ENCODE data around the gene CIAO3.
A peak's percentile ranks its signal among the peaks of the same experiment; 100 is the strongest.

The CIAO3 gene

GRCh38 chr16:788399-789126, 47.8 kb upstream of the CIAO3 start, which contains the start of gene CHTF18 (continued):
- no peak for TF ChIP-seq ZBTB48 (tag by site-specific recombination; IDR thresholded peaks at IDR 0.05)
- TF ChIP-seq ZNF174 (tag by site-specific recombination; IDR thresholded peaks at IDR 0.05) = no peak
- TF ChIP-seq ZNF791 (tag by site-specific recombination; IDR thresholded peaks at IDR 0.05) = no peak
- no peak for TF ChIP-seq ZNF10 (tag by site-specific recombination; IDR thresholded peaks at IDR 0.05)
- no peak for TF ChIP-seq ZSCAN16 (tag by site-specific recombination; IDR thresholded peaks at IDR 0.05)
- no peak for TF ChIP-seq ZNF658 (tag by site-specific recombination; IDR thresholded peaks at IDR 0.05)
- no peak for TF ChIP-seq ZNF354C (tag by site-specific recombination; IDR thresholded peaks at IDR 0.05; ENCODE audit: borderline replicate concordance, low read depth)
- TF ChIP-seq ZNF621 (tag by site-specific recombination; IDR thresholded peaks at IDR 0.05) = no peak
- TF ChIP-seq ZNF654 (tag by site-specific recombination; IDR thresholded peaks at IDR 0.05; ENCODE audit: low read depth) = no peak
- TF ChIP-seq KLF10 (tag by site-specific recombination; IDR thresholded peaks at IDR 0.05) = peak; percentile 46; the same call in 1 of the 2 replicates
- peak; percentile 85 for TF ChIP-seq ZEB2 (tag by site-specific recombination; IDR thresholded peaks at IDR 0.05)
- TF ChIP-seq SALL2 (tag by site-specific recombination; IDR thresholded peaks at IDR 0.05; ENCODE audit: borderline replicate concordance) = no peak
- no peak for TF ChIP-seq ZNF280D (tag by site-specific recombination; IDR thresholded peaks at IDR 0.05)
- no peak for TF ChIP-seq ZNF184 (tag by site-specific recombination; IDR thresholded peaks at IDR 0.05)
- no peak for TF ChIP-seq ZNF157 (tag by site-specific recombination; IDR thresholded peaks at IDR 0.05)
- TF ChIP-seq ZSCAN5A (tag by site-specific recombination; IDR thresholded peaks at IDR 0.05) = peak; percentile 88; the same call in 1 of the 2 replicates
- TF ChIP-seq HOXD13 (CRISPR knock-in tag; IDR thresholded peaks at IDR 0.05; ENCODE audit: borderline replicate concordance) = no peak
- no peak for TF ChIP-seq ZFP3 (tag by site-specific recombination; IDR thresholded peaks at IDR 0.05; ENCODE audit: low read depth)
- TF ChIP-seq ZNF639 (tag by site-specific recombination; IDR thresholded peaks at IDR 0.05) = peak; percentile 45; the same call in 1 of the 2 replicates
- TF ChIP-seq ZNF433 (tag by site-specific recombination; IDR thresholded peaks at IDR 0.05; ENCODE audit: low read depth) = no peak
- no peak for TF ChIP-seq ZNF214 (tag by site-specific recombination; IDR thresholded peaks at IDR 0.05; ENCODE audit: borderline replicate concordance)
- TF ChIP-seq ZNF394 (tag by site-specific recombination; IDR thresholded peaks at IDR 0.05; ENCODE audit: borderline replicate concordance) = no peak
- no peak for TF ChIP-seq ZSCAN18 (tag by site-specific recombination; IDR thresholded peaks at IDR 0.05)
- peak; percentile 32; the same call in 1 of the 2 replicates for TF ChIP-seq ZNF843 (tag by site-specific recombination; IDR thresholded peaks at IDR 0.05)
- no peak for TF ChIP-seq ZNF423 (tag by site-specific recombination; IDR thresholded peaks at IDR 0.05)
- no peak for TF ChIP-seq ZNF529 (tag by site-specific recombination; IDR thresholded peaks at IDR 0.05; ENCODE audit: insufficient replicate concordance)
- TF ChIP-seq ZNF747 (tag by site-specific recombination; IDR thresholded peaks at IDR 0.05) = no peak
- TF ChIP-seq ZNF830 (tag by site-specific recombination; IDR thresholded peaks at IDR 0.05; ENCODE audit: low read depth) = no peak
- no peak for TF ChIP-seq ZSCAN23 (tag by site-specific recombination; IDR thresholded peaks at IDR 0.05)
- no peak for TF ChIP-seq ZNF701 (tag by site-specific recombination; IDR thresholded peaks at IDR 0.05)
- TF ChIP-seq ZNF513 (tag by site-specific recombination; IDR thresholded peaks at IDR 0.05) = no peak
- no peak for TF ChIP-seq ZNF19 (tag by site-specific recombination; IDR thresholded peaks at IDR 0.05; ENCODE audit: low read depth)
- TF ChIP-seq OVOL3 (tag by site-specific recombination; IDR thresholded peaks at IDR 0.05) = no peak
